ENCODE measurements around the gene ZNF710. TPM values are rescaled to one million over a fixed set of nuclear protein-coding genes. Genes with fewer than 3 reads are reported as not detected.

The ZNF710 gene
- total RNA-seq (31.8 and 32.4 TPM in 2 replicates), polyA plus RNA-seq (8.9 and 9.2 TPM in 2 replicates), polyA minus RNA-seq (13.1 and 14.1 TPM in 2 replicates), Bru-seq, nascent RNA (percentile 71 among the genes with signal in this experiment), BruChase-seq, experiment 1, labeled RNA remaining after a 6-hour chase (percentile 74 among the genes with signal in this experiment), BruChase-seq, experiment 2, labeled RNA remaining after a 2-hour chase (percentile 76 among the genes with signal in this experiment)
- 7.3 and 7.6 TPM in 2 replicates for polyA plus RNA-seq (2011; cell fraction: cytosol; rRNA removed)
- polyA plus RNA-seq (2011; cell fraction: nucleus; rRNA removed): 14.7 and 15.4 TPM in 2 replicates
- 13.5 and 14.2 TPM in 2 replicates for polyA plus RNA-seq (2012)
- 5.4 TPM for polyA minus RNA-seq (2011; cell fraction: cytosol; rRNA and poly(A)+ RNA removed)
- 11.5 and 14.6 TPM in 2 replicates for polyA minus RNA-seq (2011; cell fraction: nucleus; rRNA and poly(A)+ RNA removed)
- long read RNA-seq, full-length matches to known transcripts: 12 of 33 reads
- long read RNA-seq, partial matches to known transcripts: 17 of 33 reads
- long read RNA-seq, other reads (novel, unspliced or antisense): 4 of 33 reads

- H3K79me2 ChIP-seq (ENCODE audit: control insufficient read depth, insufficient read depth, low read length): peaks cover 32% of the 10 kb centered on the region
- H3K4me1 ChIP-seq (ENCODE audit: control insufficient read depth, extremely low read depth, insufficient read depth, low read length): peaks cover 52% of the 10 kb centered on the region
- ChIA-PET POLR2A (no interaction called here), CTCF (interaction anchor here (0.7 to 1.9 kb wide), 3 partner anchors 33 to 88 kb away, joined by 4 to 7 read pairs (median 6); partner anchors contain the start of gene ARPIN)
- intact Hi-C loops (cut with micrococcal nuclease): loop anchor here (5.0 kb wide), 1 partner anchor 89 kb away; the partner anchor contains the start of gene ARPIN
- DNase-seq (ENCODE audit: low read depth, low spot score): peak; percentile 51
- H3K9me3 ChIP-seq (replicated peaks; ENCODE audit: control insufficient read depth, insufficient read depth, low read length): no peaks in the 10 kb centered on the region
- BruUV-seq (replicated peaks): TSS peak; percentile 64
- peak within 1 kb of the TSS; percentile 84 for H3K9ac ChIP-seq (replicated peaks; ENCODE audit: extremely low read depth, insufficient read depth, low read length)
- peak within 1 kb of the TSS; percentile 97 for H3K4me2 ChIP-seq (ENCODE audit: insufficient read depth, low read length)
- no peaks in the 10 kb centered on the region for H4K20me1 ChIP-seq (replicated peaks; ENCODE audit: control insufficient read depth, extremely low read depth, insufficient read depth, low read length)
- H3K9me1 ChIP-seq (replicated peaks; ENCODE audit: control insufficient read depth, extremely low read depth, insufficient read depth, low read length): no peaks in the 10 kb centered on the region
- H3K27ac ChIP-seq (ENCODE audit: insufficient read depth, low read depth, low read length): peak within 1 kb of the TSS; percentile 66
- dilution Hi-C loops (cut with MboI; ENCODE audit: extremely low pct_ligation_motif_present, low sequenced_read_pairs): no loop called here
- peak; percentile 59 for FAIRE-seq
- TF ChIP-seq FOS (IDR thresholded peaks at IDR 0.05; ENCODE audit: borderline replicate concordance, insufficient read depth, low read length): no peak
- TF ChIP-seq CTCF (IDR thresholded peaks at IDR 0.05; ENCODE audit: extremely low read depth in 1 of 2, insufficient read depth in 1 of 2, low read depth in 1 of 2, low read length in 2 of 2): no peak
- peak; percentile 62 for TF ChIP-seq POLR2A (IDR thresholded peaks at IDR 0.05; ENCODE audit: low read depth, low read length)
- no peak for TF ChIP-seq MAX (IDR thresholded peaks at IDR 0.05; ENCODE audit: insufficient read depth, insufficient read length)
- peak; percentile 30 for TF ChIP-seq POLR2AphosphoS5 (IDR thresholded peaks at IDR 0.05; ENCODE audit: insufficient read depth, low read depth, low read length)
- TF ChIP-seq JUN (IDR thresholded peaks at IDR 0.05; ENCODE audit: borderline replicate concordance, insufficient read depth, insufficient read length, low read depth): no peak
- TF ChIP-seq GATA2 (IDR thresholded peaks at IDR 0.05; ENCODE audit: insufficient read depth, insufficient read length, low read depth, low read length): no peak
- TF ChIP-seq EZH2 (IDR thresholded peaks at IDR 0.05; ENCODE audit: borderline replicate concordance, low read depth, low read length, severe bottlenecking): no peak
- TF ChIP-seq MYC (IDR thresholded peaks at IDR 0.05; ENCODE audit: low read depth, low read length): no peak
- H3K27me3 ChIP-seq (ENCODE audit: control insufficient read depth in 2 of 2, insufficient read depth in 2 of 2, low read length in 2 of 2): no peaks in the 10 kb centered on the region
- peak within 1 kb of the TSS; percentile 63 to 93 (median 93) for H3K4me3 ChIP-seq (replicated peaks in 1 of 3; ENCODE audit: insufficient read depth in 1 of 3, low read depth in 1 of 3, low read length in 3 of 3)
- peak within 1 kb of the TSS; percentile 64 for H2AFZ ChIP-seq (ENCODE audit: low read depth, low read length)
- H3K36me3 ChIP-seq (ENCODE audit: control insufficient read depth in 2 of 2, extremely low read depth in 1 of 2, insufficient read depth in 2 of 2, low read length in 2 of 2): no peaks in the 10 kb centered on the region
Observed at GRCh38 chr15:90001062-90001682, at the start of gene ZNF710. Gene ZNF710, plus strand, starts transcription at chr15:90001324. Its CDS starts 65,814 bp downstream, at chr15:90067138.
